HG03520 (cell line): ENCODE results near the gene NRDC.
"Not testable (repeated sequence)": the region's sequence is repeated elsewhere in the genome, so short reads cannot be mapped to it uniquely, and the experiment has no call there.

Source experiments
- ATAC-seq: cut with Tn5 transposase; IDR thresholded peaks from one replicate; pipeline ENCODE4 v1.9.1; 2021; ENCODE audit warnings: mild to moderate bottlenecking, moderate library complexity; ENCODE audit not compliant: unreplicated experiment

NRDC gene

DNA sequence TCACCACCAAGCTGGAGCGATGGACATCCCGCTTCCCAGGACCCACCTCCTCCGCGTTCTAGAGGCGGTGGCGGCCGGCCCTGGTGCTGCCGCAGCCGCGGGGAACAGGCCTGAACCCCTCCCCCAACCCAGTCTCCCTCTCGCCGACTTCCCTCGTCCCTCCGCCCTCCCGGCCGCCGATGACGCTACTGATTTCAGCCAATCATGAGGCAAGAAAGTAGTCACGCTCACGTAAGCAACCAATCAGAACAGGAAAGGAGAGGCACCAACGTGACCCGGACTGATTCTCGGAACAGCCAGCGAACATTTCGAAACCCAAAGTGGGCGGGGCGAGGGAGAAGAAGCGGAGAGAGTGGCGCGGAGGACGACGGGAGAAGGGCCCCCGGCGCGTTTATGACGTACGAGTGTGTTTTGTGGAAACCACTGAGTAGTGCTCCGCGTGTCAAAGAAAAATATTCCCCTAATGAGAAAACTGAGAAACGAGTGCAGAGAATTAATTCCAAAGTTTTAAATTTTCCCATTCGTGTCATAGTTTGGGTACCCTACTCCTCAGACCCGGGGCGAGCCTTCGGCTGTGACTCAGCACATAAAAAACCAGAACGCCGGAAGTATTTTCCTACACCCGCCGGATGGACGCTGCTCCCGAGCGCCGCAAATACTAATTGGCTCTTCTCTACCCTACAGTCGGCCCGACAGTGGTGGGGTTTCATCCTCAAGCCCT lies at the start of gene NRDC:
Gene NRDC, minus strand, starts transcription at position 112 of the 721 bp plus-strand sequence. CDS start 112 bp downstream, outside the sequence.
- ATAC-seq = peak; percentile 91

DNA sequence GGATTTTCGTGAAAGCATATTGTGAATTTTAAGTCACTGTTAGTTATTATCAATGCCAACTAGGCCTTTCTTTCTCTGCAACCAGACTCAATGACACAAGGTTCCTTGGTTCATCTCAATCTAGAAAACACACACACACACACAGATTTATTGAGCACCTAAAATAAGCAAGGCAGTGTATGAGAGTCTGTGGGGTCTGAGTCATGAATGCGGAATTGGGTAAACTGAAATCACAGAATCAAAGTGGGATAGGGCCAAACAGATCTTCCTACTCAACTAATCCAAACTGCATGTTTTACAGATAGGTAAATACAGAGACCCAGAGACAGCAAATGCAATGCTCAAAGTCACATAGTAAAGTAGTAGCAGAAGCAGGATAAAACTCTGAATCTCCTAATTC lies 48.5 kb upstream of the NRDC start:
- ATAC-seq = no peak

GRCh38 chr1:51926171-51926812 lies 47.8 kb upstream of the NRDC start:
- ATAC-seq = no peak

- ATAC-seq = no peak
Observed at GRCh38 chr1:51924455-51924854, 45.9 kb upstream of the NRDC start.

DNA sequence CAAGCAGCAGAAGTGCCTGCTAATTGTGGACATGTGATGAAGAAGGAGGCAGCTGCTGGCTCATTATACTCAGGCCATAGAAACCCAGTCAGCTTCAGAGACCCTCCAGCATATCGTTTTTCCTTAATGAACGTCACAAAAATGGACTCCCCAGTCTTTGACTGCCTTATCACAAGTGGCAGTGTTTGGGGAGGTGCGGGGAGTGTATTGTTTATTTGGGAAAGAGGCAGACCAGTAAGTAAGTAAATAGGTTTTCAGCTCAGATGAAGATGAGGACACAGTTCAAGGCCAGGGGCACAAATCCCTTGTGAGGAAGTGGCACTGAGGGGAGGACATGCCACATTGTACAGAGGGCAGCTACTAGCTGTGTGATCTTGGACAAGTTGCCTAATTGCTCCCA lies 43.5 kb upstream of the NRDC start:
- ATAC-seq = no peak

DNA sequence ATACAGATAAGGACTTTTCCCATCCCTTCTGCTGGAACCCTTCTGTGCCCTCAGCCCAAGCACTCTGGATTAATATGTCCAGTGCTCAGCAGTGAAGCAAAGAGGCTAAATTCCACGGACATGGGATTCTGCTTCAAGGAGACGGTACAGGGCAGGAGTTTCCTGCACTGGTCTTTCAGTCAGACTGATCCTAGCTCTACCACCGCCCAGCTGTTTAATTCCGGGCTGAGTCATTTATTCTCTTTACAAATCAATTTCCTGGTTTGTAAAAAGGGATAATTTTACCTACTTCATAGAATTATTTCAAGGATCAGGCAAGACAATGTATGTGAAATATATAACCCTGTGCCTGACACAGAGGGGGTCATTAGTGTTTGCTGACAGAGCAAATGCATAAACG lies 41.6 kb upstream of the NRDC start:
- no peak for ATAC-seq

DNA sequence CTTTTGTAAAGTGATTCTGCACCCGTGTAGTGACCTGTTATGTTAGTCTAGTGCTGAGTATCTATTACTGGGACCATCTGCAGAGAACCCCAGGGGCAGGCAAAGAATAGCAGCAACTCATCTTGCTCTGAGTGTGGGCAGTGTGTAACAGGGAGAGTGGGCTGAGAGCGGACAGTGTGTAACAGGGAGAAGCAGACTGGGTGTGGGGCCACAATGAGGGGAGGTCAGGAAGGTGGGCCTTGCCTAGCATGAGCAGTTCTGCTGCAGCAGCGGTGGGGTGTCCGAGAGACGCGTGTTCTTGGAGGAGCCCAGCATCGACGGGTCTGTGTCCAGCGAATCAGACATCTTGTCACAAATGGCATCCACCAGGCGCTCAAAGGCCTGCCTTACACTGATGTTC lies 41.2 kb upstream of the NRDC start:
- ATAC-seq = no peak

DNA sequence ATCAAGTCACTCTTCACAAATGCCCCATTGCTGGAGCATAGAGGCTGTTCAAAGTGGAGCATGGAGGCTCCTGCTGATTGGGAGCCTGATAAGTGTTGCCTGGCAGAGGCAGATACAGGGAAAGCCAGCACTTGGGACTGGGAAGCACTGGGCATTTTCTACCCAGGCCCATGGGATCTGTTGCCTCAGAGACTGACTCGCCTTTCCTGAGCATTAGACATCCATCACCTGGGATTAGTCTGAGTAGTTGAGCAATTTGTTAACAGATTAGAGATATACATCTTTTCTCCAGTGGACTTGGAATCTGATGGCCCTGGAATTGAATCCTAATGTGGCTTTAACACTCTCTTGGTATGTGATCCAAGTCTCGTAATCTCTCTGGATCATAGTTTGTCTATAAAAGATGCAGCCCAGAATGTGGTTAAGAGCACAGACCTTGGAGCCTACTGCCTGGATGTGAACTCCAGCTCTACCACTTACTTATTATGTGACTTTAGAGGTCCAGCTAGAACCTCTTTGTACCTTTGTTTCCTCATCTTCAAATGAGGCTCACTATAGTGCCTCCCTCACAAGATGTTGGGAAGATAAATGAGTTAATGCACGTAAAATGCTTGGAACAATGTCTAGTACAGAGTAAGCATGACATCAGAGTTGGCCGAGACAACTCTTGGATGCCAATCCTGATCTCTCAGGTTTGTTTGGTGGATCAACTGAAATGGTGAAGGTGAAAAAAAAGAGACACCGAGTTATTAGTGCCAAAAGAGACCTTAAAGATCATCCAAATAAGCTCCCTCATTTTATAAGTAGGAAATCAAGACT lies 38.3 kb upstream of the NRDC start:
- ATAC-seq = no peak

DNA sequence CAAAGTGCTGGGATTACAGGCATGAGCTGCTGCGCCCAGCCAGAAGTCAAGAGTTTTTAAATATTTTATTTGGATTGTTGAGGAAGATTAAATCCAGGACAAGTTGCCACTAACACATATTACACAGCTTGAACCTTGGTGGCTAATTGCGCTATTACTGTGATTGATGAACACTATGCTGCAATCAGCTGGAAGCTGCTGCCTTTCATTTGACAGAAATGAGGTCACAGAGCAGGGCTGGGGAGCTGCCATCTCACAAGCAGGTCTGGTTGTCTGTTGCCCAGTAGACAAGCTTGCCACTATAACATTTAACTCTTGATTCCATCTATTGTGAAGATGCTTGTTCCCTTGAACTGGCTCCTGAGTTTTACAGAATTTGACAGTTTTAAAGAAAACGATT lies 37.4 kb upstream of the NRDC start:
- ATAC-seq = no peak

DNA sequence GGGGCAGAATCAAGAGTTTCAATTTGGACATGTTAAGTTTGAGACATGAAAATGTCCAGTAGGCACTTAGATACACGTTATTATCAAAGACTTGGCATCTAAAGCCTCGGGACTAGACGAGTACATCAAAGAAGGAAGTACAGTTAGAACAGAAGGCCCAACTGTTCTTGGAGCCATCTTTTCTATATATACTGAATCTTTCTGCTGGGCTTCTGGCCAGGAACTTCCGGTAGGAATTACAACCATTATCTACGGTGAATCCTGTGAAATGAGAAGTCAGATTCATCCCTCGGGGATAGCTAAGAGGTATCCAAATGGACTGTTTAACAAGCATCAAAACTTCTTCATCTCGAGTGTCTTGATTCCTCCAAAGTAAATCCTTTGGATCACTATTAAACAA lies 34.4 kb upstream of the NRDC start:
- ATAC-seq = no peak

GRCh38 chr1:51910221-51911000 lies 31.9 kb upstream of the NRDC start:
- ATAC-seq = no peak

DNA sequence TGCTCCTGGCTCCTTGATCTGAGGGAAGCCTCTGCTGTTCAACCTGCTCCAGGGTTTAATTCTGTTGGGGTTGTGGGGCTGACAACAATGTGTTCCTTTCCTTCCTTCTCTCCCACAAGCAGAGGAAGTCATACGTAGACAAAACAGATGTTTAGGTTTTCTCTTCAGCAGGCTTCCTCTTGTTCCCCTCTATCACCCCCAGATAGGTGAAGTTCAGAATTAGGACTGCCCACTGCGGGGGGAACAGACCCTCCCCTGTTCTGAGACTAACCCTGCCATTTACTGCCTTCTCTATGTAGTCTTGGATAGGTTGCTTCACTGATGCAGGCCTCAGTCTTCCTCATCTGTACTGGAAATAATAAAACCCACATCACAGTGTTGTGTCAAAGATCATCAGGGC lies 30.0 kb upstream of the NRDC start:
- no peak for ATAC-seq

DNA sequence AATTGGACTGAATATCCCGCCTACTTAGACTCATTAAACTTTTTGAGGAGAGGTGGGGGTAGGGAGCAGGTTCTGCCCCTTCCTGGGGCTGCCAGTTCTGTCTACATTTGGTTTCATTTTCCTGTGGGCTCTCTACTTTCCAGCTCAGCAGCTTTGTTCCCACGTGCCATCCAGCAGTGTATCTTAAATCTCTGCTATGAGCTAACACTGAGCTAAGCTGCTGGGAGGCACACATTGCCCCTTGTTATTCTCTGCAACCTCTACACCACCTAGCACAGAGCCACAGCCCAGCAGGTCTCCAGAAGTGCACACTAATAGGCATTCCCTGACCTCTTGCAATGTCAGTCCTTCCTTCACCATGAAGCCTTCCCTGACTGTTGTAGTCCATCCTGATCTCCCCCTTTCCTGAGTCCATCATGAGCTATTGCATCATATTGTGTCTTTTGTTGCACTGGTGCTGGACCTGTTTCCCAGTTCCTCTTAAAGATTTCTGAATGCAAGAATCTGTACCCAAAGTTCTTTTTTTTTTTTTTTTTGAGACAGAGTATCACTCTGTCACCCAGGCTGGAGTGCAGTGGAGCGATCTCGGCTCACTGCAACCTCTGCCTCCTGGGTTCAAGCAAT lies 28.7 kb upstream of the NRDC start:
- no peak for ATAC-seq

- ATAC-seq = no peak
Observed at GRCh38 chr1:51906306-51907078, 28.0 kb upstream of the NRDC start.

- ATAC-seq = no peak
Observed at GRCh38 chr1:51902456-51902855, 23.9 kb upstream of the NRDC start.

GRCh38 chr1:51901151-51901550 lies 22.6 kb upstream of the NRDC start:
- no peak for ATAC-seq

DNA sequence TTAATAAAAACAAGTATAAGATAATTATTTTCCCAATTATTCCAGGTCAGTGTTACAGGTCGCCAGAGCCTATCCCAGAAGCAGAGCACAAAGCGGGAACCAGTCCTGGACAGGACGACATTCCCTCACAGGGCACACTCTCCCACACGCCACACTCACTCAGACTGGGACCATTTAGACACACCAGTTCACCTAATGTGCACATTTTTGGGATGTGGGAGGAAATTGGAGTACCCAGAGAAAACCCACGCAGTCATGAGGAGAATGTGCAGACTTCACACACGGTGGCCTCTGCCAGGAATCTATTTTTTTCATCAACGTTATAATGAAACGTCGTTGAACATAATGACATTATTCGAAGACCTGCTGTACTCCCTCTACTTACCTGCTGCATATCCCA lies 20.5 kb upstream of the NRDC start:
- no peak for ATAC-seq

DNA sequence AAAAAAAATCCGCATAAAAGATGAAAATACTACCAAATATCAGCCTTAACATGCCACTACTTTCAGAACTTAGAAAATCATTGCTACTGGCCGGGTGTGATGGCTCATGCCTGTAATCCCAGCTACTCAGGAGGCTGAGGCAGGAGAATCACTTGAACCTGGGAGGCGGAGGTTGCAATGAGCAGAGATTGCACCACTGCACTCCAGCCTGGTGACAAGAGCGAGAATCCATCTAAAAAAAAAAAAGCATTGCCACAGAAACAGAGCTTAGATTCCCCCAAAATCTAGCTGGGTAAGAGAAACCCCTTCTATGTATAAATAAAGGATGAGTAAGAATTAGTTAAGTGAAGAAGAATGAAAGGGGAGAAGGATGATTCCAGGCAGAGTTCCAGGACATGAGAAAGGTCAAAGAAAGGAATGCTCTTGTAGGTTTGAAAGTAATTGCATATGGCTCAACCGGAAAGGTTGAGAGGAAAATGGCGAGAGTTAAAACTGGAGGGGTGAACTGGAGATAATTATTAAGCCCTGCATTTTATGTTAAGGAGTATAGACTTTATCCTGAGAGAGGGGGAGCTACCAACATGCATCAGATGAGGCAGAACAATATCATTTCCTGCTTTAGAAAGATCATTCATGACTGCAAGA lies 19.7 kb upstream of the NRDC start:
- no peak for ATAC-seq

GRCh38 chr1:51897699-51898031 lies 19.1 kb upstream of the NRDC start:
- no peak for ATAC-seq

GRCh38 chr1:51894748-51895147 lies 16.2 kb upstream of the NRDC start:
- not testable (repeated sequence) for ATAC-seq
